Measurements from ENCODE around the gene YPEL2.
"Not testable (repeated sequence)": the region's sequence is repeated elsewhere in the genome, so short reads cannot be mapped to it uniquely, and the experiment has no call there.

Gene YPEL2

GRCh38 chr17:59331129-59331928 lies at the start of gene YPEL2:
Gene YPEL2 (plus strand): TSS chr17:59331655. CDS start chr17:59353410, 21,755 bp downstream.
- DNase-seq: peak; percentile 65

- DNase-seq: no peak
Measured at GRCh38 chr17:59284317-59284716, 47.1 kb upstream of the YPEL2 start.

GRCh38 chr17:59287452-59287851 lies 44.0 kb upstream of the YPEL2 start:
- DNase-seq: no peak

GRCh38 chr17:59287891-59288290 lies 43.6 kb upstream of the YPEL2 start:
- DNase-seq: no peak

GRCh38 chr17:59289981-59290301 lies 41.5 kb upstream of the YPEL2 start:
- DNase-seq: no peak

GRCh38 chr17:59290302-59290998 lies 41.0 kb upstream of the YPEL2 start:
- DNase-seq: not testable (repeated sequence)

- DNase-seq: no peak
Measured at GRCh38 chr17:59292174-59292523, 39.3 kb upstream of the YPEL2 start.

GRCh38 chr17:59296190-59296589 lies 35.3 kb upstream of the YPEL2 start:
- DNase-seq: no peak

- DNase-seq: no peak
Measured at GRCh38 chr17:59298521-59298920, 32.9 kb upstream of the YPEL2 start.

- DNase-seq: no peak
Measured at GRCh38 chr17:59299400-59300092, 31.9 kb upstream of the YPEL2 start.

GRCh38 chr17:59300941-59301340 lies 30.5 kb upstream of the YPEL2 start:
- DNase-seq: no peak

GRCh38 chr17:59304811-59305210 lies 26.6 kb upstream of the YPEL2 start:
- DNase-seq: no peak

- DNase-seq: no peak
Measured at GRCh38 chr17:59310263-59310920, 21.1 kb upstream of the YPEL2 start.

- DNase-seq: peak; percentile 22
Measured at GRCh38 chr17:59311051-59311468, 20.4 kb upstream of the YPEL2 start.

- not testable (repeated sequence) for DNase-seq
Measured at GRCh38 chr17:59311521-59311920, 19.9 kb upstream of the YPEL2 start.

- DNase-seq: no peak
Measured at GRCh38 chr17:59315866-59316265, 15.6 kb upstream of the YPEL2 start.

- no peak for DNase-seq
Measured at GRCh38 chr17:59327121-59327980, 4.1 kb upstream of the YPEL2 start.

GRCh38 chr17:59327981-59328290 lies 3.5 kb upstream of the YPEL2 start:
- no peak for DNase-seq

- DNase-seq: no peak
Measured at GRCh38 chr17:59328601-59329000, 2.9 kb upstream of the YPEL2 start.

GRCh38 chr17:59329176-59330052 lies 2.0 kb upstream of the YPEL2 start:
- peak; percentile 20 for DNase-seq
